ENCODE results near the gene ST8SIA5.
A peak's percentile ranks its signal among the peaks of the same experiment; 100 is the strongest.

Gene ST8SIA5

DNA sequence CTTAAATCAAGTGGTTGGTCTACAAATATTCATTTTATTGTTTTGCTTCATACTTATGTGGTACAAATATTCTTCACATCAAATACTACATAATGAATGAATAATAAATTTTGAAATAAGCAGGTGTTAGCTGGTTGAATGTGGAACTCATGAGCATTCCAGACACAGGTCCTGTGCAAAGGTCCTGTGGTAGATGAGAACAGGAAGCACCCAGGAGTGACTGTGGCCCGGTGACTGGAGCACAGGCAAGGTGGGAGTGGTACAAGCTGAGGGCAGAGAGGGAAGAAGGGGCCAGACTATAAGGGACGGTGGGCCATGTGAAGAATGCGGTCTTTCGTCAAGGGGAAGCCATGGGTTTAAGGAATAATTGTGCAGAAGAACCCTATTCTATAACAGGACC, 73.6 kb downstream of the ST8SIA5 start:
- TF ChIP-seq, protein P1, sequence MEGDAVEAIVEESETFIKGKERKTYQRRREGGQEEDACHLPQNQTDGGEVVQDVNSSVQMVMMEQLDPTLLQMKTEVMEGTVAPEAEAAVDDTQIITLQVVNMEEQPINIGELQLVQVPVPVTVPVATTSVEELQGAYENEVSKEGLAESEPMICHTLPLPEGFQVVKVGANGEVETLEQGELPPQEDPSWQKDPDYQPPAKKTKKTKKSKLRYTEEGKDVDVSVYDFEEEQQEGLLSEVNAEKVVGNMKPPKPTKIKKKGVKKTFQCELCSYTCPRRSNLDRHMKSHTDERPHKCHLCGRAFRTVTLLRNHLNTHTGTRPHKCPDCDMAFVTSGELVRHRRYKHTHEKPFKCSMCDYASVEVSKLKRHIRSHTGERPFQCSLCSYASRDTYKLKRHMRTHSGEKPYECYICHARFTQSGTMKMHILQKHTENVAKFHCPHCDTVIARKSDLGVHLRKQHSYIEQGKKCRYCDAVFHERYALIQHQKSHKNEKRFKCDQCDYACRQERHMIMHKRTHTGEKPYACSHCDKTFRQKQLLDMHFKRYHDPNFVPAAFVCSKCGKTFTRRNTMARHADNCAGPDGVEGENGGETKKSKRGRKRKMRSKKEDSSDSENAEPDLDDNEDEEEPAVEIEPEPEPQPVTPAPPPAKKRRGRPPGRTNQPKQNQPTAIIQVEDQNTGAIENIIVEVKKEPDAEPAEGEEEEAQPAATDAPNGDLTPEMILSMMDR (conservative IDR thresholded peaks at IDR 0.05; ENCODE audit: low read depth, low read length): no peak
- DNase-seq (ENCODE audit: low read depth): no peak
- no peak overlapping the region for H3K4me3 ChIP-seq (ENCODE audit: low read length)

- H3K4me3 ChIP-seq (ENCODE audit: low read length): no peak overlapping the region
- TF ChIP-seq, protein P1 (conservative IDR thresholded peaks at IDR 0.05; ENCODE audit: low read depth, low read length): no peak
These were observed 75.8 kb downstream of the ST8SIA5 start for GRCh38 chr18:46680784-46681695.

DNA sequence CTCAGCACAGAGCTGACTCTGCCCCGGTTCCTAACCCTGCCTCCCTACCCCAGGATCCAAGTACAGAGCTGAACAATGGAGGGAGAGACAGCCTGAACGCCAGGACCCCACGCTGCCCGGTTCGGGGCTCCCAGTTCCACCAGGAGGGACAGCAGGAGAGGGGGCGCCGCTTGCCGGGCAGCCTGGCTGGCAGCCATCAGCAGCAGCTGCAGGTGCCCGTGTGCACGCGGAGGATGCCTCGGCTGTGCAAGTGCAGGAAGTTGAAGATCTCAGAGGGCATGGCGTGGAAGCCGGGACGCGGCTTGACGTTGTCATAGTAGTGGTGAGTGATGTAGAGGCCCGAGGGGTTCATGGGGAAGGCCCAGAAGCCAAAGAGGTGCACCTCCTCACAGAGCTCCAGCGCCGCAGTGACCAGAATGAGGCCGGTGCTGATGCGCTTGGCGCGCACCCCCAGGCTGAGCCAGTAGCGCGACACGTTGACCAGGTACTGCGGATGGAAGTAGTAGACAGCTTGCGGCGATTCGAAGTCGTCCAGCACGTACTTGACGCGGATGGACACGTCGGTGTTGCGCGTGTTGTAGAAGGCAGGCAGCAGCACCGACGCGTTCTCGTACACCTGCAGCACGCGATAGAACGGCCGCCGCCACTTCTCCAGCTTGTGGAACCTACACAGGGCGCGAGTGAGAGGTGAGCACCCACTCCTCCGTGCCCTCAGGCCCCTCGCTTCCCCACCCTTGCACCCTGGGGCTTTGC, 76.8 kb downstream of the ST8SIA5 start:
- TF ChIP-seq, protein P1 (conservative IDR thresholded peaks at IDR 0.05; ENCODE audit: low read depth, low read length): no peak
- DNase-seq (ENCODE audit: low read depth): no peak
- H3K4me3 ChIP-seq (ENCODE audit: low read length): no peak overlapping the region

More at GRCh38 chr18:46680784-46681695, 75.8 kb downstream of the ST8SIA5 start:
- no peak for DNase-seq (ENCODE audit: low read depth)

DNA sequence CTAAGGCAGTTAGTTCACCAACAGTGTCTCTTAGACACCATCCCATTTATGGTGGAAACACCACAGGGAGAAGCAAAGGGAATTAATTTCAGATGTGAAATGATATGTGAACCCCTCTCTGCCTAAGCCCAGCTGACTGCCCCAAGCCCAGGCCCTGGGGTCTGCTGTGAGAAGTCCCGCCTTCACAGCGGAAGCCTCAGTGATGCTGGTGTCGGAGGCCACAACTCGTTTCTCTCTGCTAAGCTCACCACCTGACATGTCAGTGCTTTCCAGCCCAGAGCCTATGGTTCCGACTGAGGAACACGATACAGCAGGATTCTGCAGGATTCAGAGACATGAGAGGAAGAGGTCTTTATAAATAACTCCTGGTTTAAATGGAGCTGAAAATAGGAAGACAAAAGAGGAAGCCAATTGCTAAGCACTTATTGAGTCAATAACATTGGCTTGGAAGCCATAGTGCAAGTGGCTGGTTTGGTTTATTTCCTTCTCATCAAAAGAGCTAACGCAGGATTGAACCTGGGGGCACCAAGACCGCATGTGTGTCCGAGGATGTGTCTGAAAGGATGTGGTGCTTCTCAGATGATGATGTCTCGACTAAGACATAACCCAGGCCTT, 78.0 kb downstream of the ST8SIA5 start:
- TF ChIP-seq, protein P1 (conservative IDR thresholded peaks at IDR 0.05; ENCODE audit: low read depth, low read length): no peak
- no peak for DNase-seq (ENCODE audit: low read depth)
- H3K4me3 ChIP-seq (ENCODE audit: low read length): no peak overlapping the region

DNA sequence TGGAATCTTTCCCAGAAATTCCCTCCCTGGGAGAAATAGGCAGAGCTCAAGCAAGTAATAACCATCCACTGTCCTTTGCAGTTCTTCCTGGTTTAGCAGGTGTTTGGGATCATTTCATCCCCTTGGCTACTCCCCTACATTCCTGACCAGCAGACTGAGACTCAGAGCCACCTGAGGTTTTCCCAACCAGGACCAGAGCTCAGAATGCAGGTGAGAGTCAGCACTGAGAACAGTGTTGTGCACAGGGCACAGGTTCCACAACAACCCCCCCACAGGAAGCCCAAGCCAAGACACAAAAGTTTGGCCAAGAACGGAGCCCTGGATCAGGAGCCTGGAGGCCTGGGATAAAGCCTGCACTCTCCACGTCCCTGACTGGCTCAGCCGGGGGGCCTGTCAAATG, 78.8 kb downstream of the ST8SIA5 start:
- TF ChIP-seq, protein P1 (conservative IDR thresholded peaks at IDR 0.05; ENCODE audit: low read depth, low read length): no peak

DNA sequence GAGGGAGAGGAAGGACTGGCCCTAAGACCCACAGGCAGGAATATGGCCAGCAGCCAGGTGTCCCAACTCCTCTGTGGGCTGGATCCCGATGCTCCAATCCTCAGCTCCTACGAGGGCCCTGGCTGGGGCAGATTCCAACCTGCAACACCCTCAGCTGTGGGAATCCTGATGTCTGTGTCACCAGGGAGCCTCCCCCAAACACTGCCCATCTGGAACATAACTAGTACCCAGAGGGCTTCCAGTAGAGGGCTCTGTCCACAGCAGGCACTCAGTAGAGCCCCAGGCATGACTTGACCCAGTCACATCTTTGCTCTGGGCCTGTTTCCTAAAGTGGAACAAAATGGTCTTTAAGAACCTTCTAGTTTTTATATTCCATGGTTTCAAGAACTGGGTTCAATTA, 79.2 kb downstream of the ST8SIA5 start:
- no peak overlapping the region for H3K4me3 ChIP-seq (ENCODE audit: low read length)
- DNase-seq (ENCODE audit: low read depth): no peak
- TF ChIP-seq, protein P1 (conservative IDR thresholded peaks at IDR 0.05; ENCODE audit: low read depth, low read length): peak; percentile 17

More for the DNA sequence above, 78.8 kb downstream of the ST8SIA5 start:
- no peak overlapping the region for H3K4me3 ChIP-seq (ENCODE audit: low read length)
- no peak for DNase-seq (ENCODE audit: low read depth)
